WTC11 (cell line): ENCODE data around the gene ADGRA1. TPM values are rescaled to one million over a fixed set of nuclear protein-coding genes. Genes with fewer than 3 reads are reported as not detected.

ENCODE experiments used
- ATAC-seq: fragments of 200-7000 bp; cut with Tn5 transposase; 2 replicates; pipeline ENCODE4 v1.10.0; 2021; ENCODE audit warnings: mild to moderate bottlenecking, moderate library complexity
- CTCF ChIA-PET: fragments of 300-600 bp; sonication (Branson Sonifier 250); formaldehyde crosslinking; loops from one replicate; lab custom pipeline; 2021; ENCODE audit warnings: antibody characterized with exemption; lab: Charles Lee
- POLR2A ChIA-PET: fragments of 350-600 bp; sonication (Branson Sonifier 250); formaldehyde crosslinking; loops from one replicate; lab custom pipeline; 2021; ENCODE audit warnings: antibody characterized with exemption; lab: Charles Lee
- DNase-seq: peaks from one replicate; pipeline ENCODE4 v3.0.0; 2021; ENCODE audit warnings: low spot score
- H3K27ac Mint-ChIP-seq: 2 replicates; pipeline ENCODE4 v1.8.0; 2021; ENCODE audit warnings: mixed read lengths
- H3K27me3 Mint-ChIP-seq: 2 replicates; pipeline ENCODE4 v1.8.0; 2021; ENCODE audit warnings: low read depth, mild to moderate bottlenecking, moderate library complexity, mixed read lengths
- H3K36me3 Mint-ChIP-seq: 2 replicates; pipeline ENCODE4 v1.8.0; 2021; ENCODE audit warnings: mixed read lengths
- H3K4me1 Mint-ChIP-seq: 2 replicates; pipeline ENCODE4 v1.8.0; 2022; ENCODE audit warnings: mixed read lengths
- H3K4me3 Mint-ChIP-seq: 2 replicates; pipeline ENCODE4 v1.8.0; 2021; ENCODE audit warnings: mild to moderate bottlenecking, moderate library complexity, mixed read lengths
- H3K9me3 Mint-ChIP-seq: 2 replicates; pipeline ENCODE4 v1.8.0; 2021; ENCODE audit warnings: mixed read lengths
- ATF1 ChIP-seq: sonication (generic); formaldehyde crosslinking; IDR thresholded peaks from 2 replicates; pipeline ENCODE4 v1.8.1; 2023; ENCODE audit warnings: mild to moderate bottlenecking, moderate library complexity, missing genetic modification reagents
- CREM ChIP-seq: sonication (generic); formaldehyde crosslinking; IDR thresholded peaks from 2 replicates; pipeline ENCODE4 v1.8.1; 2022; ENCODE audit warnings: mild to moderate bottlenecking, missing genetic modification reagents, moderate library complexity
- FOXP1 ChIP-seq: sonication (generic); formaldehyde crosslinking; IDR thresholded peaks from 2 replicates; pipeline ENCODE4 v1.8.0; 2022; ENCODE audit warnings: missing genetic modification reagents, mild to moderate bottlenecking, moderate library complexity, borderline replicate concordance
- GRHL2 ChIP-seq: fragments of 250-450 bp; sonication (Bioruptor Pico); IDR thresholded peaks from 2 replicates; pipeline ENCODE4 v1.8.0; 2022; ENCODE audit warnings: mild to moderate bottlenecking, moderate library complexity; ENCODE audit not compliant: insufficient replicate concordance, severe bottlenecking
- NR1H2 ChIP-seq: sonication (generic); formaldehyde crosslinking; IDR thresholded peaks from 2 replicates; pipeline ENCODE4 v1.9.0; 2021; ENCODE audit warnings: mild to moderate bottlenecking, moderate library complexity, missing genetic modification reagents
- NR2C2 ChIP-seq: sonication (generic); formaldehyde crosslinking; IDR thresholded peaks from 2 replicates; pipeline ENCODE4 v1.8.0; 2022; ENCODE audit warnings: mild to moderate bottlenecking, missing genetic modification reagents
- PRRX2 ChIP-seq: fragments of 250-450 bp; sonication (Bioruptor Pico); IDR thresholded peaks from 2 replicates; pipeline ENCODE4 v1.8.0; 2021; ENCODE audit warnings: mild to moderate bottlenecking
- SMAD4 ChIP-seq: sonication (generic); formaldehyde crosslinking; IDR thresholded peaks from 2 replicates; pipeline ENCODE4 v1.8.0; 2022; ENCODE audit warnings: mild to moderate bottlenecking, missing genetic modification reagents
- SOX15 ChIP-seq: fragments of 250-450 bp; sonication (Bioruptor Pico); IDR thresholded peaks from 2 replicates; pipeline ENCODE4 v1.9.0; 2021; ENCODE audit warnings: mild to moderate bottlenecking
- ZNF416 ChIP-seq: fragments of 250-450 bp; sonication (Bioruptor Pico); IDR thresholded peaks from 2 replicates; pipeline ENCODE4 v1.9.0; 2021; ENCODE audit warnings: mild to moderate bottlenecking, inconsistent platforms
- ZNF423 ChIP-seq: fragments of 250-450 bp; sonication (Bioruptor Pico); IDR thresholded peaks from 2 replicates; pipeline ENCODE4 v2.1.2; 2022; ENCODE audit warnings: mild to moderate bottlenecking, moderate library complexity
- ZNF671 ChIP-seq: fragments of 250-450 bp; sonication (Bioruptor Pico); IDR thresholded peaks from 2 replicates; pipeline ENCODE4 v1.8.0; 2021; ENCODE audit warnings: mild to moderate bottlenecking
- total RNA-seq: library from RNA; stranded (reverse); gene quantifications from 3 replicates; pipeline ENCODE4 v1.2.3, GENCODE V29; 2021
- TF ChIP-seq, protein P1 (sequence below): sonication (generic); formaldehyde crosslinking; IDR thresholded peaks from 2 replicates; pipeline ENCODE4 v1.8.0; 2022; ENCODE audit warnings: missing genetic modification reagents
- TF ChIP-seq, protein P2 (sequence below): sonication (generic); formaldehyde crosslinking; IDR thresholded peaks from 2 replicates; pipeline ENCODE4 v1.8.0; 2023; ENCODE audit warnings: missing genetic modification reagents
- TF ChIP-seq, protein P3 (sequence below): fragments of 250-450 bp; sonication (Bioruptor Pico); conservative IDR thresholded peaks from 2 replicates; pipeline ENCODE4 v1.9.0; 2021; ENCODE audit warnings: mild to moderate bottlenecking

Gene ADGRA1
- total RNA-seq, 1 experiment from 2014 or later, result 0.20 TPM

DNA sequence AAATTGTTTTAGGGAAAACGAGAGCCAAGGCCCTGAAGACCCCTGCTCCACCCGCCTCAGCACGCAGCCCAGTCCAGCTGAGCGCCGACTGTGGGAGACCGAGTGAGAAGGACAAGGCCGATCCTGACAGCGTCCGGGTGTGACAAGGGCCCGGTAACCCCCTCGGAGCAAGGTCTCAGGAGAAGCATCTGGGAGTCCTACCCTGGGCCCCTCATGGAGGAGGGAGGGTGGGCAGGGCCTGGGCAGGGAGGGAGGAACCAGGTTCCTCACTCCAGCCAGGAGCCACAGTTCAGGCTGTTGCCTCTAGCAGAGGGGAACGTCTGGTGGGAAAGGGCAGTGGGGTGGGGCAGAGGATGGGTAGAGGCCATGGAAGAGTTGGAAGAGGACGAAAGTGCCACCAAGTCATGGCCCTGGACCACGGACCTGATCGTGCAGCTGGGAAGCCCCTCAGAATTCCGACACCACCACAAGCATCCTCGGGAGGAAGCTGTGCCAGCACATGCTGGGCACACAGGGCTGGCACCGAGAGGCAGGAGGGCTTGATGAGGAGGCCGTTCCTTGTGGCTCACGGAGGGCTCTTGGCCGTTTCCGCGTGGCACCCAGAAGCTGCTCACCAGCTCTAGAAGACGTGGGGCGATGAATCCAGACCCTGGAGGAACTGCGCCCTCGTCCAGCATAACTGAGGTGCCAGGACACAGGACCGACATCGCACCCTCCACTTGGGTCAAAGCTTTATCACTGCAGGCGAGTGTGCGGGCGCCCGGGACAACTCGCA, 70.1 kb downstream of the ADGRA1 start:
- ATAC-seq (no peak), DNase-seq (no peak)
- H3K4me1 Mint-ChIP-seq, result peaks cover 19% of the 10 kb centered on the region
- 0 out of 2 replicates have a peak, but pooled peaks cover 3% of the 10 kb centered on the region for H3K9me3 Mint-ChIP-seq
- H3K36me3 Mint-ChIP-seq, result no peaks in the 10 kb centered on the region; the same call in 1 of the 2 replicates
- ChIA-PET POLR2A (interaction anchor here (0.5 kb wide), 1 partner anchor 9 kb away, joined by 5 read pairs; no protein-coding TSS in a partner anchor), CTCF (interaction anchor here (1.3 to 2.4 kb wide), 4 partner anchors 14 to 100 kb away, joined by 4 to 12 read pairs (median 4); no protein-coding TSS in a partner anchor)
- no peak overlapping the region for H3K4me3 Mint-ChIP-seq
- peaks cover 8% of the 10 kb centered on the region for H3K27me3 Mint-ChIP-seq
- TF ChIP-seq, protein P1, sequence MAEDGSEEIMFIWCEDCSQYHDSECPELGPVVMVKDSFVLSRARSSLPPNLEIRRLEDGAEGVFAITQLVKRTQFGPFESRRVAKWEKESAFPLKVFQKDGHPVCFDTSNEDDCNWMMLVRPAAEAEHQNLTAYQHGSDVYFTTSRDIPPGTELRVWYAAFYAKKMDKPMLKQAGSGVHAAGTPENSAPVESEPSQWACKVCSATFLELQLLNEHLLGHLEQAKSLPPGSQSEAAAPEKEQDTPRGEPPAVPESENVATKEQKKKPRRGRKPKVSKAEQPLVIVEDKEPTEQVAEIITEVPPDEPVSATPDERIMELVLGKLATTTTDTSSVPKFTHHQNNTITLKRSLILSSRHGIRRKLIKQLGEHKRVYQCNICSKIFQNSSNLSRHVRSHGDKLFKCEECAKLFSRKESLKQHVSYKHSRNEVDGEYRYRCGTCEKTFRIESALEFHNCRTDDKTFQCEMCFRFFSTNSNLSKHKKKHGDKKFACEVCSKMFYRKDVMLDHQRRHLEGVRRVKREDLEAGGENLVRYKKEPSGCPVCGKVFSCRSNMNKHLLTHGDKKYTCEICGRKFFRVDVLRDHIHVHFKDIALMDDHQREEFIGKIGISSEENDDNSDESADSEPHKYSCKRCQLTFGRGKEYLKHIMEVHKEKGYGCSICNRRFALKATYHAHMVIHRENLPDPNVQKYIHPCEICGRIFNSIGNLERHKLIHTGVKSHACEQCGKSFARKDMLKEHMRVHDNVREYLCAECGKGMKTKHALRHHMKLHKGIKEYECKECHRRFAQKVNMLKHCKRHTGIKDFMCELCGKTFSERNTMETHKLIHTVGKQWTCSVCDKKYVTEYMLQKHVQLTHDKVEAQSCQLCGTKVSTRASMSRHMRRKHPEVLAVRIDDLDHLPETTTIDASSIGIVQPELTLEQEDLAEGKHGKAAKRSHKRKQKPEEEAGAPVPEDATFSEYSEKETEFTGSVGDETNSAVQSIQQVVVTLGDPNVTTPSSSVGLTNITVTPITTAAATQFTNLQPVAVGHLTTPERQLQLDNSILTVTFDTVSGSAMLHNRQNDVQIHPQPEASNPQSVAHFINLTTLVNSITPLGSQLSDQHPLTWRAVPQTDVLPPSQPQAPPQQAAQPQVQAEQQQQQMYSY (CRISPR knock-in tag), result no peak
- no peak for TF ChIP-seq FOXP1
- no peak for TF ChIP-seq PRRX2 (CRISPR knock-in tag)
- no peak for TF ChIP-seq ZNF671
- TF ChIP-seq, protein P2, sequence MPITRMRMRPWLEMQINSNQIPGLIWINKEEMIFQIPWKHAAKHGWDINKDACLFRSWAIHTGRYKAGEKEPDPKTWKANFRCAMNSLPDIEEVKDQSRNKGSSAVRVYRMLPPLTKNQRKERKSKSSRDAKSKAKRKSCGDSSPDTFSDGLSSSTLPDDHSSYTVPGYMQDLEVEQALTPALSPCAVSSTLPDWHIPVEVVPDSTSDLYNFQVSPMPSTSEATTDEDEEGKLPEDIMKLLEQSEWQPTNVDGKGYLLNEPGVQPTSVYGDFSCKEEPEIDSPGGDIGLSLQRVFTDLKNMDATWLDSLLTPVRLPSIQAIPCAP (CRISPR knock-in tag), result no peak
- no peak for TF ChIP-seq NR2C2 (CRISPR knock-in tag)
- TF ChIP-seq ZNF416 (CRISPR knock-in tag), result no peak
- no peak for TF ChIP-seq ZNF423
- no peak for TF ChIP-seq GRHL2 (CRISPR knock-in tag)
- no peak for TF ChIP-seq NR1H2 (CRISPR knock-in tag)
- TF ChIP-seq SOX15, result no peak
- no peak for TF ChIP-seq CREM
- no peak for TF ChIP-seq ATF1 (CRISPR knock-in tag)
- no peak overlapping the region for H3K27ac Mint-ChIP-seq

DNA sequence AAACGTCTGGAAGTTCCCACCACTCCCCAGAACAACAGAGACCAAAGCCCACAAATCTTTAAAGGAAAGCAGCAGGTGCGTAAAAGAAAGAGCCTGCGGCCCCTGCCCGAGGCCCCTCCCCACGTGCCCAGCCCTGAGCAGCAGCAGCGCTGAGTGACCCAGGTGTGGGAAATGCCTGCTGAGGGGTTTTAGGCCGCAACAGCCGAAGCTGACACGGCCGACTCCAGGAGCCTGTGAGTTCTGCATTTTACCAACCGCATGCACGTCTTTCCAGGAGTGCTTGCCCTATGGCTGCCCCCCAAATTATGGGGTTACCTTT, 70.7 kb downstream of the ADGRA1 start:
- Mint-ChIP-seq H3K36me3 (no peaks in the 10 kb centered on the region; the same call in 1 of the 2 replicates), H3K9me3 (0 out of 2 replicates have a peak, but pooled peaks cover 3% of the 10 kb centered on the region), H3K4me1 (peaks cover 23% of the 10 kb centered on the region)
- CTCF ChIA-PET, result interaction anchor here (0.9 to 2.4 kb wide), 9 partner anchors 13 to 171 kb away, joined by 3 to 12 read pairs (median 4); no protein-coding TSS in a partner anchor
- TF ChIP-seq, protein P3, sequence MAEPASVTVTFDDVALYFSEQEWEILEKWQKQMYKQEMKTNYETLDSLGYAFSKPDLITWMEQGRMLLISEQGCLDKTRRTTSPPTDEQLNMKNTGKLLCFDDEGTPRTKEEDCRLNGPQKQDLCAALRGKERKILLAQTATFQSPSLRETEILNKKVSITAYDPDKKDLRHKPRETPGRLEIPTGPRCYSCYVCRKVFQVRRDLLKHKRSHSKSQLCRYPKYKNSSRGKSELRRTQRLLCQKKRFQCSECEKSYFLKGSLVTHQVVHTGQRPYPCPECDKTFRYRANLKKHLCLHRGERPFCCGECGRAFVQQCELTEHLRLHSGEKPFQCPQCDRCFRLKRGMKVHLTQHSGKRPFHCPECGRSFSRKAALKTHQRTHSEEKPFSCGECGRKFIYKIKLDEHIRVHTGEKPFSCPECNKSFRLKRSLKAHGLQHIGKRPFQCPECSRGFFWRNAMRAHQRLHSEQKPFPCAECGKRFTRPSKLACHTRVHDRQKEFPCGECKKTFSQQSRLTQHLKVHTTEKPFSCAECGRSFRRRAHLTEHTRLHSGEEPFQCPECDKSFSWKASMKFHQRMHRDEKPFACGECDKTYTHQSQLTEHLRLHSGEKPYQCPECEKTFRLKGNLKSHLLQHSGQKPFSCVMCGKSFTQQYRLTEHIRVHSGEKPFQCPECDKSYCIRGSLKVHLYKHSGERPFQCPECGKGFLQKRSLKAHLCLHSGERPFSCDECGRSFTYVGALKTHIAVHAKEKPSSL, result no peak
- TF ChIP-seq SMAD4 (CRISPR knock-in tag), result no peak
- TF ChIP-seq, all 79 proteins: peak for 0
- Mint-ChIP-seq H3K27me3 (peaks cover 8% of the 10 kb centered on the region), H3K4me3 (no peak overlapping the region), H3K27ac (no peak overlapping the region)
- no peak for DNase-seq
- no peak for ATAC-seq
- POLR2A ChIA-PET, result interaction anchor here (0.5 kb wide), 1 partner anchor 10 kb away, joined by 5 read pairs; no protein-coding TSS in a partner anchor
